ENCODE results near the gene LCLAT1. TPM values are rescaled to one million over a fixed set of nuclear protein-coding genes. Genes with fewer than 3 reads are reported as not detected.

LCLAT1 gene
- total RNA-seq, 1 donor from 2014 or later = 21.6 TPM

- Mint-ChIP-seq H3K4me3 (no peak overlapping the region), H3K27me3 (ENCODE audit: insufficient read depth, low read depth) (peaks cover 6% of the 10 kb centered on the region), H3K36me3 (no peaks in the 10 kb centered on the region), H3K4me1 (peaks cover 3% of the 10 kb centered on the region), H3K27ac (no peak overlapping the region), H3K9me3 (peaks cover 3% of the 10 kb centered on the region)
- no peak for DNase-seq (ENCODE audit: low spot score)
- H3K36me3 ChIP-seq = no peaks in the 10 kb centered on the region
- no peak for TF ChIP-seq EZH2 (IDR thresholded peaks at IDR 0.05)
- no peak for TF ChIP-seq EZH2phosphoT487 (IDR thresholded peaks at IDR 0.05)
- H3K4me3 ChIP-seq = no peak overlapping the region
- H3K4me1 ChIP-seq = no peaks in the 10 kb centered on the region
- H2AFZ ChIP-seq (replicated peaks) = no peak overlapping the region
- no peaks in the 10 kb centered on the region for H3F3A ChIP-seq (ENCODE audit: low read depth)
- H3K79me2 ChIP-seq (ENCODE audit: low read depth) = no peaks in the 10 kb centered on the region
- no peak overlapping the region for H3K27ac ChIP-seq
- H4K20me1 ChIP-seq (ENCODE audit: low read depth) = no peaks in the 10 kb centered on the region
- no peaks in the 10 kb centered on the region for H3K27me3 ChIP-seq
- H3K4me2 ChIP-seq = no peak overlapping the region
- no peaks in the 10 kb centered on the region for H3K9me3 ChIP-seq (ENCODE audit: low read depth)
- H3K9ac ChIP-seq = no peak overlapping the region
These were observed 6.0 kb upstream of the LCLAT1 start for GRCh38 chr2:30441023-30441422.

DNA sequence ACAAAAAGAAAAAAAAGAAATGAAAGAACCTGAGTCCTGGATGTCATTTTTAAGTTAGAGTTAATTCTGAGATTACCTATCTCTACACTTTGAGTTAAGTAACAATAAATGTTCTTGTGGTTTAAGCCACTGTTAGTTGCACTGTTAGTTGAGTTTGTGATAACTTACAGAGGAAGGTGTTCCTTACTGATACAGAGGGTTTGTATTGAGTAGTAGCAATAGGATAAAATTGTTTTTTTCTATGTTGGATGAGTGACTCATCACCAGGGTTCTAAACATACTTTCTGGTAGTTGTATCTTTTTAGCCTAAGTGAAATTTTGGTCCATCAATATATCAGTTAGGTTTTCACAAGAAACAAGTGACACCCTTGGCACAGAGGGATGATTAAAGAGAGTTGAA is 4.0 kb upstream of the LCLAT1 start:
- Mint-ChIP-seq H3K27ac (no peak overlapping the region), H3K27me3 (ENCODE audit: insufficient read depth, low read depth) (peaks cover 6% of the 10 kb centered on the region), H3K36me3 (no peaks in the 10 kb centered on the region), H3K9me3 (peaks cover 3% of the 10 kb centered on the region), H3K4me3 (no peak overlapping the region), H3K4me1 (peaks cover 12% of the 10 kb centered on the region)
- Histone ChIP-seq H3K9ac (no peak overlapping the region), H3K4me2 (no peak overlapping the region), H3F3A (ENCODE audit: low read depth) (no peaks in the 10 kb centered on the region), H3K27me3 (no peaks in the 10 kb centered on the region), H2AFZ (replicated peaks) (peak overlapping the region; percentile 29), H3K36me3 (no peaks in the 10 kb centered on the region), H3K79me2 (ENCODE audit: low read depth) (peaks cover 9% of the 10 kb centered on the region), H3K4me1 (peaks cover 7% of the 10 kb centered on the region), H3K4me3 (no peak overlapping the region), H3K9me3 (ENCODE audit: low read depth) (no peaks in the 10 kb centered on the region), H3K27ac (no peak overlapping the region), H4K20me1 (ENCODE audit: low read depth) (no peaks in the 10 kb centered on the region)
- TF ChIP-seq CTCF (IDR thresholded peaks at IDR 0.05) (no peak), EZH2phosphoT487 (IDR thresholded peaks at IDR 0.05) (no peak), EZH2 (IDR thresholded peaks at IDR 0.05) (no peak)
- DNase-seq (ENCODE audit: low spot score) = no peak

DNA sequence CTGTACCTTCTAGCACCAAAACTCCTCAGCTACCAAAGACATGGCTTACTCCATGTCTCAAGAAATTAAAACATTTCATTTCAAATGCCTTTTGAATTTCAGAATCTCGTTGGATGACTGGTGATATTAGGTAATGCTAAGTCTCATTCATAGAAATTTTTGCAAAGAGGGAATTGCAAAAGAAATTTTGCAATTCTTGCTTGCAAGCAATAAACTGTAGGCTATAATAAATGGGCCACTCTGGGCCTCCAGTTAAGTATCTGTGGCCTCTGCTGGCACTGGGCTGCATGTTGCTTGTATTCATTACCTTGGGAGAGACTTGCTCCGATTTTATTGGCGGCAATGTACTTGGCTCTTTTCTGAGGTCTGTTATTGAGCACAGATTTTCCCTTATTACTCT is 2.8 kb upstream of the LCLAT1 start:
- H3K27me3 ChIP-seq = no peaks in the 10 kb centered on the region

More for the DNA sequence above, 2.8 kb upstream of the LCLAT1 start:
- H3K27ac ChIP-seq = no peak overlapping the region
- peaks cover 12% of the 10 kb centered on the region for H3K4me1 ChIP-seq
- no peak overlapping the region for H3K27ac Mint-ChIP-seq
- H4K20me1 ChIP-seq (ENCODE audit: low read depth) = peaks cover 4% of the 10 kb centered on the region
- no peak for DNase-seq (ENCODE audit: low spot score)
- no peak overlapping the region for H3K4me3 Mint-ChIP-seq
- H3K4me3 ChIP-seq = no peak overlapping the region
- H3K36me3 Mint-ChIP-seq = no peaks in the 10 kb centered on the region
- peaks cover 6% of the 10 kb centered on the region for H3K27me3 Mint-ChIP-seq (ENCODE audit: insufficient read depth, low read depth)
- no peak overlapping the region for H3K4me2 ChIP-seq
- no peak overlapping the region for H3K9ac ChIP-seq
- H3K4me1 Mint-ChIP-seq = peaks cover 20% of the 10 kb centered on the region
- TF ChIP-seq CTCF (IDR thresholded peaks at IDR 0.05) (no peak), EZH2phosphoT487 (IDR thresholded peaks at IDR 0.05) (no peak), EZH2 (IDR thresholded peaks at IDR 0.05) (no peak)
- peaks cover 21% of the 10 kb centered on the region for H3K79me2 ChIP-seq (ENCODE audit: low read depth)
- H3F3A ChIP-seq (ENCODE audit: low read depth) = no peaks in the 10 kb centered on the region
- no peaks in the 10 kb centered on the region for H3K9me3 ChIP-seq (ENCODE audit: low read depth)
- peaks cover 3% of the 10 kb centered on the region for H3K9me3 Mint-ChIP-seq
- H2AFZ ChIP-seq (replicated peaks) = no peak overlapping the region
- no peaks in the 10 kb centered on the region for H3K36me3 ChIP-seq
